Left ventricle myocardium inferior (tissue), 1 donor: ENCODE results near the gene IL1RAPL1. TPM values are rescaled to one million over a fixed set of nuclear protein-coding genes. Genes with fewer than 3 reads are reported as not detected.

Experiments
- DNase-seq: peaks from one replicate; pipeline ENCODE4 v3.0.0-alpha.2; 2020
- H3K27ac ChIP-seq: fragments of 200-600 bp; replicated peaks from 2 replicates; pipeline ENCODE4 v1.8.0; 2021
- H3K27me3 ChIP-seq: fragments of 200-600 bp; 2 replicates; pipeline ENCODE4 v1.8.0; 2021; ENCODE audit warnings: low read depth
- H3K36me3 ChIP-seq: fragments of 200-600 bp; 2 replicates; pipeline ENCODE4 v1.8.0; 2021
- H3K4me1 ChIP-seq: fragments of 200-600 bp; 2 replicates; pipeline ENCODE4 v1.8.0; 2021
- H3K4me3 ChIP-seq: fragments of 200-600 bp; 2 replicates; pipeline ENCODE4 v1.8.0; 2021; ENCODE audit warnings: mild to moderate bottlenecking, moderate library complexity
- H3K9me3 ChIP-seq: fragments of 200-600 bp; replicated peaks from 2 replicates; pipeline ENCODE4 v1.8.0; 2021
- CTCF ChIP-seq: fragments of 200-600 bp; IDR thresholded peaks from 2 replicates; pipeline ENCODE4 v1.8.0; 2021; ENCODE audit warnings: antibody characterized with exemption, mild to moderate bottlenecking, borderline replicate concordance
- intact Hi-C: fragments of 100-400 bp; cut with micrococcal nuclease; formaldehyde crosslinking; loops from one replicate; pipeline ENCODE4 v1.11.0; 2022
- total RNA-seq: library from RNA; stranded (reverse); fragmentation: NEBNext Ultra II Directional; extraction: Animal tissue kit (Norgen Biotek cat#: 25700); gene quantifications from one replicate; pipeline ENCODE4 v1.2.1, GENCODE V29; 2021
- donor health status: DM: no; HTN: yes; CAD: no; lungs with severe emphysema.

Gene IL1RAPL1
- total RNA-seq, 1 donor from 2014 or later: 1.9 TPM

- no peak overlapping the region for H3K4me3 ChIP-seq
- no peak overlapping the region for H3K27ac ChIP-seq
- H3K27me3 ChIP-seq: no peaks in the 10 kb centered on the region
- H3K36me3 ChIP-seq: no peaks in the 10 kb centered on the region
- no peak for TF ChIP-seq CTCF
- H3K9me3 ChIP-seq: peaks cover 4% of the 10 kb centered on the region
- no peak for DNase-seq
- H3K4me1 ChIP-seq: no peaks in the 10 kb centered on the region
- intact Hi-C loops: no loop called here
Observed at GRCh38 chrX:29432534-29432933, 845.3 kb downstream of the IL1RAPL1 start.

- no peak for DNase-seq
- Histone ChIP-seq H3K4me3 (no peak overlapping the region), H3K4me1 (no peaks in the 10 kb centered on the region), H3K27me3 (no peaks in the 10 kb centered on the region), H3K36me3 (no peaks in the 10 kb centered on the region), H3K9me3 (peaks cover 4% of the 10 kb centered on the region), H3K27ac (no peak overlapping the region)
- TF ChIP-seq CTCF: no peak
- intact Hi-C loops: no loop called here
Observed at GRCh38 chrX:29434939-29435338, 847.7 kb downstream of the IL1RAPL1 start.

GRCh38 chrX:29435396-29435795 lies 848.1 kb downstream of the IL1RAPL1 start:
- intact Hi-C loops: no loop called here
- DNase-seq: no peak
- Histone ChIP-seq H3K27ac (no peak overlapping the region), H3K27me3 (no peaks in the 10 kb centered on the region), H3K36me3 (no peaks in the 10 kb centered on the region), H3K4me1 (no peaks in the 10 kb centered on the region), H3K9me3 (peaks cover 4% of the 10 kb centered on the region), H3K4me3 (no peak overlapping the region)
- TF ChIP-seq CTCF: no peak

- DNase-seq: no peak
- no peak for TF ChIP-seq CTCF
- Histone ChIP-seq H3K36me3 (no peaks in the 10 kb centered on the region), H3K4me3 (no peak overlapping the region), H3K4me1 (no peaks in the 10 kb centered on the region), H3K9me3 (no peaks in the 10 kb centered on the region), H3K27me3 (no peaks in the 10 kb centered on the region), H3K27ac (no peak overlapping the region)
- intact Hi-C loops: no loop called here
Observed at GRCh38 chrX:29447867-29448266, 860.6 kb downstream of the IL1RAPL1 start.

DNA sequence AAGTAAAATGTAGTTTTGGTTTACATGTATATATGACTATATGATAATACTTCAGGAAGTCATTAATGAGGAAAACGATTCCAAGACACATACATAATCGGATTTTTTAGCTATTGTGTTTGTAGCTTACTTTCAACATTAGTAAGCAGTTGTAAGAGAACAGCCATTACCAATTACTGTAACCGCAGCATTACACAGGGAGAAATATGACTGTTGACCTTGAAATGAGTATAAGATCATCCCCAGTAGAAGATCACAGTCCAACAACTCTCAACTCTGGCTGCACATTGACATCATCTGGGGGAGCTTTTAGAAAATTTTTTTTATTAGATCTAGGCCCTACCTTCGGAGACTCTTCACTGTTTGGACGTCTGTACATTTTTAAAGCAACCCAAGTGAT lies 866.1 kb downstream of the IL1RAPL1 start:
- Histone ChIP-seq H3K4me1 (no peaks in the 10 kb centered on the region), H3K27ac (no peak overlapping the region), H3K36me3 (no peaks in the 10 kb centered on the region), H3K4me3 (no peak overlapping the region), H3K27me3 (no peaks in the 10 kb centered on the region), H3K9me3 (no peaks in the 10 kb centered on the region)
- intact Hi-C loops: no loop called here
- no peak for TF ChIP-seq CTCF
- DNase-seq: no peak

- Histone ChIP-seq H3K4me1 (no peaks in the 10 kb centered on the region), H3K4me3 (no peak overlapping the region), H3K27ac (no peak overlapping the region), H3K36me3 (no peaks in the 10 kb centered on the region), H3K27me3 (no peaks in the 10 kb centered on the region), H3K9me3 (no peaks in the 10 kb centered on the region)
- intact Hi-C loops: no loop called here
- DNase-seq: no peak
- no peak for TF ChIP-seq CTCF
Observed at GRCh38 chrX:29455702-29456101, 868.5 kb downstream of the IL1RAPL1 start.
